K562 (cell line): Measurements from ENCODE around the gene RUVBL2. TPM values are rescaled to one million over a fixed set of nuclear protein-coding genes. Genes with fewer than 3 reads are reported as not detected.

Source experiments
- BRF1 ChIP-seq: IDR thresholded peaks from 3 replicates; pipeline ENCODE4 v1.6.1; 2011; ENCODE audit warnings: borderline replicate concordance, mild to moderate bottlenecking; ENCODE audit not compliant: insufficient read length; ENCODE audit errors: extremely low read depth
- ELF2 ChIP-seq: fragments of 250-450 bp; sonication (Bioruptor Pico); IDR thresholded peaks from 2 replicates; pipeline ENCODE4 v1.5.0; 2021; ENCODE audit warnings: mild to moderate bottlenecking
- ELK3 ChIP-seq: fragments of 450-650 bp; formaldehyde crosslinking; IDR thresholded peaks from 2 replicates; pipeline ENCODE4 v1.4.0; 2020; ENCODE audit warnings: mild to moderate bottlenecking
- EWSR1 ChIP-seq: fragments of 450-650 bp; IDR thresholded peaks from 2 replicates; pipeline ENCODE4 v1.6.1; 2018; ENCODE audit warnings: borderline replicate concordance, mild to moderate bottlenecking, low read depth, moderate library complexity; ENCODE audit not compliant: partially characterized antibody
- FOXA1 ChIP-seq: fragments of 450-650 bp; IDR thresholded peaks from 2 replicates; pipeline ENCODE4 v1.6.1; 2016; ENCODE audit warnings: mild to moderate bottlenecking, borderline replicate concordance
- MTA2 ChIP-seq: fragments of 450-650 bp; IDR thresholded peaks from 2 replicates; pipeline ENCODE4 v1.6.1; 2016; ENCODE audit warnings: low read depth
- NFE2L1 ChIP-seq: fragments of 450-650 bp; IDR thresholded peaks from 2 replicates; pipeline ENCODE4 v1.6.1; 2016; ENCODE audit warnings: missing genetic modification characterization, low read depth, mild to moderate bottlenecking, missing compliant biosample characterization, moderate library complexity, borderline replicate concordance
- ZBTB40 ChIP-seq, 2 experiments: fragments of 450-650 bp in 1 of 2; sonication (generic) in 1 of 2; formaldehyde crosslinking in 1 of 2; IDR thresholded peaks; 2 replicates each; pipeline versions ENCODE4 v1.7.1 to v1.9.0; 2016 to 2022; ENCODE audit warnings: inconsistent platforms in 1 of 2, mild to moderate bottlenecking in 1 of 2, missing genetic modification reagents in 1 of 2
- ZC3H11A ChIP-seq: IDR thresholded peaks from 2 replicates; pipeline ENCODE4 v1.6.1; 2012; ENCODE audit warnings: low read depth, low read length, improper control_type of control experiment
- ZNF146 ChIP-seq: IDR thresholded peaks from one replicate; pipeline ENCODE4 v1.6.1; 2018; ENCODE audit warnings: missing compliant biosample characterization; ENCODE audit not compliant: unreplicated experiment
- ZNF512 ChIP-seq: IDR thresholded peaks from 2 replicates; pipeline ENCODE4 v1.6.1; 2016; ENCODE audit warnings: missing genetic modification characterization, missing compliant biosample characterization
- ZNF589 ChIP-seq: fragments of 200-800 bp; sonication (Bioruptor generic); IDR thresholded peaks from 2 replicates; pipeline ENCODE4 v1.6.1; 2016; ENCODE audit warnings: low read depth, missing genetic modification characterization, missing compliant biosample characterization
- polyA plus RNA-seq, 8 experiments: library from polyadenylated mRNA; depleted of rRNA in 4 of 8; stranded (reverse) in 5 of 8; unstranded in 3 of 8; fragments of >200 nt; fragmentation: Nextera tagmentation in 2 of 8; fragmentation: Illumina TruSeq in 1 of 8; extraction: Ambion mirVana in 2 of 8; extraction: Trizol in 1 of 8; gene quantifications; 2 replicates each; pipeline versions ENCODE4 v1.2.1 to v1.2.3, GENCODE V29; 2011 to 2014; ENCODE audit warnings: inconsistent platforms in 1 of 8, missing spikeins in 1 of 8
- total RNA-seq, 7 experiments: library from RNA; depleted of rRNA in 6 of 7; stranded (reverse); fragments of >200 nt in 6 of 7; fragmentation: Illumina TruSeq in 2 of 7; extraction: Trizol in 2 of 7; gene quantifications; 2 replicates each; pipeline versions ENCODE4 v1.2.1 to v1.2.3, GENCODE V29; 2011 to 2021; ENCODE audit warnings: low replicate concordance in 1 of 7

The RUVBL2 gene
- total and polyA plus RNA-seq, 9 of the 15 experiments (the other 6 are each of a cell fraction or from before 2014, with no cell fraction given): 71.4 to 453 (median 237) TPM

- no peak for TF ChIP-seq ELK3 (CRISPR knock-in tag)
- TF ChIP-seq ZNF512 (tag): no peak
- no peak for TF ChIP-seq BRF1
- no peak for TF ChIP-seq EWSR1
- no peak for TF ChIP-seq MTA2
- TF ChIP-seq ELF2: peak; percentile 79
- no peak for TF ChIP-seq ZC3H11A
- TF ChIP-seq ZNF146: no peak
- no peak for TF ChIP-seq FOXA1
- TF ChIP-seq NFE2L1 (tag): no peak
- no peak for TF ChIP-seq ZNF589
- TF ChIP-seq ZBTB40 (IDR thresholded peaks at IDR 0.05): no peak; the same call in none of the 2 replicates
- TF ChIP-seq ZBTB40 (CRISPR knock-in tag; IDR thresholded peaks at IDR 0.05): no peak
Measured at GRCh38 chr19:48962029-48962848, 31.4 kb upstream of the RUVBL2 start (continued).
